ENCODE data around the gene LRP8. TPM values are rescaled to one million over a fixed set of nuclear protein-coding genes. Genes with fewer than 3 reads are reported as not detected.

Gene LRP8
- total and polyA plus RNA-seq, 9 of the 15 experiments (the other 6 are each of a cell fraction or from before 2014, with no cell fraction given) = 7.1 to 56.1 (median 31.3) TPM

- TF ChIP-seq ZNF445 (CRISPR knock-in tag; IDR thresholded peaks at IDR 0.05; ENCODE audit: low read depth) (no peak), HDGF (IDR thresholded peaks at IDR 0.05) (no peak), GATA2 (CRISPR knock-in tag; IDR thresholded peaks at IDR 0.05) (0 out of 2 replicates have a peak, but pooled peaks have one; percentile 35), TAF9B (IDR thresholded peaks at IDR 0.05; ENCODE audit: partially characterized antibody) (no peak), ZFPM2 (CRISPR knock-in tag; IDR thresholded peaks at IDR 0.05) (no peak), VEZF1 (CRISPR knock-in tag; IDR thresholded peaks at IDR 0.05) (peak; percentile 86), PHB (CRISPR knock-in tag; IDR thresholded peaks at IDR 0.05) (peak; percentile 50; the same call in 1 of the 2 replicates), CXXC5 (CRISPR knock-in tag; IDR thresholded peaks at IDR 0.05) (peak; percentile 85), JUN (IDR thresholded peaks at IDR 0.05; ENCODE audit: borderline replicate concordance, low read depth, low read length) (no peak), JUN (CRISPR knock-in tag; IDR thresholded peaks at IDR 0.05; ENCODE audit: borderline replicate concordance) (peak; percentile 55; the same call in 1 of the 2 replicates), TAF1 (IDR thresholded peaks at IDR 0.05; ENCODE audit: control insufficient read depth, extremely low read depth, insufficient read depth, low read length, severe bottlenecking) (peak; percentile 92), RBM25 (IDR thresholded peaks at IDR 0.05; ENCODE audit: low read depth, low read length, severe bottlenecking) (no peak), ZNF75A (CRISPR knock-in tag; IDR thresholded peaks at IDR 0.05) (no peak), PRMT5 (CRISPR knock-in tag; IDR thresholded peaks at IDR 0.05) (no peak), NFYB (IDR thresholded peaks at IDR 0.05; ENCODE audit: extremely low read depth, insufficient read length) (no peak)
- TF ChIP-seq, protein P1, sequence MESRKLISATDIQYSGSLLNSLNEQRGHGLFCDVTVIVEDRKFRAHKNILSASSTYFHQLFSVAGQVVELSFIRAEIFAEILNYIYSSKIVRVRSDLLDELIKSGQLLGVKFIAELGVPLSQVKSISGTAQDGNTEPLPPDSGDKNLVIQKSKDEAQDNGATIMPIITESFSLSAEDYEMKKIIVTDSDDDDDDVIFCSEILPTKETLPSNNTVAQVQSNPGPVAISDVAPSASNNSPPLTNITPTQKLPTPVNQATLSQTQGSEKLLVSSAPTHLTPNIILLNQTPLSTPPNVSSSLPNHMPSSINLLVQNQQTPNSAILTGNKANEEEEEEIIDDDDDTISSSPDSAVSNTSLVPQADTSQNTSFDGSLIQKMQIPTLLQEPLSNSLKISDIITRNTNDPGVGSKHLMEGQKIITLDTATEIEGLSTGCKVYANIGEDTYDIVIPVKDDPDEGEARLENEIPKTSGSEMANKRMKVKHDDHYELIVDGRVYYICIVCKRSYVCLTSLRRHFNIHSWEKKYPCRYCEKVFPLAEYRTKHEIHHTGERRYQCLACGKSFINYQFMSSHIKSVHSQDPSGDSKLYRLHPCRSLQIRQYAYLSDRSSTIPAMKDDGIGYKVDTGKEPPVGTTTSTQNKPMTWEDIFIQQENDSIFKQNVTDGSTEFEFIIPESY (CRISPR knock-in tag; IDR thresholded peaks at IDR 0.05) = no peak
- TF ChIP-seq, protein P2, sequence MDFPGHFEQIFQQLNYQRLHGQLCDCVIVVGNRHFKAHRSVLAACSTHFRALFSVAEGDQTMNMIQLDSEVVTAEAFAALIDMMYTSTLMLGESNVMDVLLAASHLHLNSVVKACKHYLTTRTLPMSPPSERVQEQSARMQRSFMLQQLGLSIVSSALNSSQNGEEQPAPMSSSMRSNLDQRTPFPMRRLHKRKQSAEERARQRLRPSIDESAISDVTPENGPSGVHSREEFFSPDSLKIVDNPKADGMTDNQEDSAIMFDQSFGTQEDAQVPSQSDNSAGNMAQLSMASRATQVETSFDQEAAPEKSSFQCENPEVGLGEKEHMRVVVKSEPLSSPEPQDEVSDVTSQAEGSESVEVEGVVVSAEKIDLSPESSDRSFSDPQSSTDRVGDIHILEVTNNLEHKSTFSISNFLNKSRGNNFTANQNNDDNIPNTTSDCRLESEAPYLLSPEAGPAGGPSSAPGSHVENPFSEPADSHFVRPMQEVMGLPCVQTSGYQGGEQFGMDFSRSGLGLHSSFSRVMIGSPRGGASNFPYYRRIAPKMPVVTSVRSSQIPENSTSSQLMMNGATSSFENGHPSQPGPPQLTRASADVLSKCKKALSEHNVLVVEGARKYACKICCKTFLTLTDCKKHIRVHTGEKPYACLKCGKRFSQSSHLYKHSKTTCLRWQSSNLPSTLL (IDR thresholded peaks at IDR 0.05) = no peak
Observed at GRCh38 chr1:53196485-53197290, 131.2 kb downstream of the LRP8 start, which contains the start of gene CPT2 (continued).

All from K562 (cell line).